GM12878 (cell line): ENCODE measurements around the gene RRAGD. TPM values are rescaled to one million over a fixed set of nuclear protein-coding genes. Genes with fewer than 3 reads are reported as not detected.

ENCODE experiments used
- ATAC-seq: fragments of 200-7000 bp; cut with Tn5 transposase; 3 replicates; pipeline ENCODE4 v1.9.1; 2020; ENCODE audit warnings: mild to moderate bottlenecking, moderate library complexity
- BruUV-seq: library from RNA; stranded (reverse); fragments of 400-500 nt; replicated peaks from 2 replicates; lab custom pipeline; 2021; lab: Mats Ljungman, UMichigan
- CTCF ChIA-PET: fragments of 300-600 bp; sonication (Branson Sonifier 250); formaldehyde crosslinking; extraction: SDS; loops from one replicate; lab custom pipeline; 2021; ENCODE audit warnings: inconsistent platforms; lab: Yijun Ruan, JAX
- POLR2A ChIA-PET: fragments of 350-600 bp; formaldehyde crosslinking; extraction: SDS; loops from one replicate; lab custom pipeline; 2021; ENCODE audit warnings: inconsistent platforms; lab: Charles Lee
- RAD21 ChIA-PET: fragments of 300-600 bp; sonication (Branson Sonifier 250); formaldehyde crosslinking; loops from one replicate; lab custom pipeline; 2023; ENCODE audit warnings: antibody characterized with exemption; ENCODE audit not compliant: unreplicated experiment; lab: Charles Lee
- SMC1A ChIA-PET: fragments of 300-600 bp; sonication (Branson Sonifier 250); formaldehyde crosslinking; loops from one replicate; lab custom pipeline; 2023; ENCODE audit not compliant: unreplicated experiment, uncharacterized antibody; lab: Charles Lee
- DNase-seq: peaks from one replicate; pipeline ENCODE4 v3.0.0-alpha.2; 2011; ENCODE audit warnings: low read depth, low spot score
- FAIRE-seq: peaks from 3 replicates; lab custom pipeline; 2011; peaks lifted over from hg19 to GRCh38; lab: Jason Lieb, UNC
- H2AFZ ChIP-seq: 2 replicates; pipeline ENCODE4 v1.6.0; 2011; ENCODE audit warnings: low read depth, low read length, control low read depth; ENCODE audit not compliant: control insufficient read depth
- H3K27ac ChIP-seq: 2 replicates; pipeline ENCODE4 v1.5.1; 2011; ENCODE audit warnings: control low read depth; ENCODE audit not compliant: control insufficient read depth, insufficient read depth
- H3K27me3 ChIP-seq, 2 experiments: replicated peaks in 1 of 2; 2 replicates each; pipeline versions ENCODE4 v1.6.0 to v1.6.1; 2011; ENCODE audit warnings: low read length in 1 of 2; ENCODE audit not compliant: control insufficient read depth in 2 of 2, insufficient read depth in 2 of 2
- H3K36me3 ChIP-seq, 2 experiments: 2 replicates each; pipeline ENCODE4 v1.5.1; 2011; ENCODE audit warnings: low read length in 1 of 2; ENCODE audit not compliant: control insufficient read depth in 2 of 2, insufficient read depth in 2 of 2
- H3K4me1 ChIP-seq: 2 replicates; pipeline ENCODE4 v1.6.1; 2011; ENCODE audit warnings: mild to moderate bottlenecking, low read length, moderate library complexity, mixed read lengths; ENCODE audit not compliant: control insufficient read depth, insufficient read depth
- H3K4me2 ChIP-seq: 2 replicates; pipeline ENCODE4 v1.6.0; 2011; ENCODE audit warnings: control low read depth; ENCODE audit not compliant: control insufficient read depth, insufficient read depth
- H3K4me3 ChIP-seq: fragments of 200-600 bp; sonication (generic); 2 replicates; pipeline ENCODE4 v1.5.1; 2016
- H3K79me2 ChIP-seq: 2 replicates; pipeline ENCODE4 v1.6.0; 2011; ENCODE audit warnings: low read length; ENCODE audit not compliant: control insufficient read depth, insufficient read depth
- H3K9ac ChIP-seq: 2 replicates; pipeline ENCODE4 v1.8.0; 2011; ENCODE audit warnings: low read length, control low read depth, mixed read lengths; ENCODE audit not compliant: control insufficient read depth, insufficient read depth
- H3K9me3 ChIP-seq: replicated peaks from 3 replicates; pipeline ENCODE4 v1.5.1; 2011; ENCODE audit warnings: mild to moderate bottlenecking, low read length; ENCODE audit not compliant: control insufficient read depth, insufficient read depth
- H4K20me1 ChIP-seq: 2 replicates; pipeline ENCODE4 v1.6.0; 2011; ENCODE audit not compliant: control insufficient read depth, insufficient read depth
- BACH1 ChIP-seq: fragments of 450-650 bp; IDR thresholded peaks from 2 replicates; pipeline ENCODE4 v1.6.1; 2017; ENCODE audit warnings: mild to moderate bottlenecking, borderline replicate concordance
- CHD4 ChIP-seq: fragments of 200-600 bp; sonication (generic); IDR thresholded peaks from 2 replicates; pipeline ENCODE4 v1.6.1; 2016; ENCODE audit warnings: mild to moderate bottlenecking
- MYB ChIP-seq: fragments of 150-350 bp; IDR thresholded peaks from 2 replicates; pipeline ENCODE4 v1.6.1; 2014; ENCODE audit warnings: mild to moderate bottlenecking, low read depth, low read length, borderline replicate concordance
- SMARCA5 ChIP-seq: fragments of 450-650 bp; IDR thresholded peaks from 2 replicates; pipeline ENCODE4 v1.6.1; 2017; ENCODE audit warnings: mild to moderate bottlenecking
- SMC3 ChIP-seq: IDR thresholded peaks from 2 replicates; pipeline ENCODE4 v1.6.1; 2011; ENCODE audit warnings: low read length, improper control_type of control experiment, borderline replicate concordance
- SUZ12 ChIP-seq: fragments of 200-600 bp; sonication (generic); IDR thresholded peaks from one replicate; pipeline ENCODE4 v1.6.1; 2018; ENCODE audit warnings: antibody characterized with exemption, mild to moderate bottlenecking; ENCODE audit not compliant: unreplicated experiment
- WRNIP1 ChIP-seq: IDR thresholded peaks from 2 replicates; pipeline ENCODE4 v1.6.1; 2011; ENCODE audit warnings: low read depth, low read length, improper control_type of control experiment, borderline replicate concordance
- WGBS: methylation state at CpG from one replicate; pipeline ENCODE4 v1.1.6; 2016; ENCODE audit warnings: low lambda C conversion rate; ENCODE audit not compliant: insufficient replicate concordance, insufficient coverage; ENCODE audit errors: missing lambda C conversion rate; 5-methylcytosine and 5-hydroxymethylcytosine counted together
- in situ Hi-C: fragments of 300-500 bp; cut with MboI; formaldehyde crosslinking; loops from 9 replicates; pipeline ENCODE4 v1.14.3; 2018; ENCODE audit warnings: mixed read lengths
- intact Hi-C: fragments of 100-400 bp; cut with micrococcal nuclease; formaldehyde crosslinking; loops from one replicate; pipeline ENCODE4 v1.14.2; 2022; ENCODE audit not compliant: unreplicated experiment
- polyA plus RNA-seq, 11 experiments: library from polyadenylated mRNA; depleted of rRNA in 4 of 11; unstranded in 6 of 11; stranded (reverse) in 5 of 11; fragments of >200 nt; fragmentation: Nextera tagmentation in 4 of 11; fragmentation: Illumina TruSeq in 1 of 11; extraction: Ambion mirVana in 4 of 11; extraction: Trizol in 1 of 11; gene quantifications; 1 replicate in 1 of 11; 2 replicates in 10 of 11; pipeline versions ENCODE4 v1.2.1 to v1.2.3, GENCODE V29; 2011 to 2016; ENCODE audit warnings: inconsistent platforms in 2 of 11, missing spikeins in 2 of 11, low read depth in 1 of 11
- total RNA-seq, 4 experiments: library from RNA; depleted of rRNA in 3 of 4; stranded (reverse); fragments of >200 nt in 3 of 4; fragmentation: Illumina TruSeq in 1 of 4; extraction: Trizol in 1 of 4; gene quantifications; 2 replicates each; pipeline versions ENCODE4 v1.2.1 to v1.2.3, GENCODE V29; 2013 to 2021

The RRAGD gene
- total and polyA plus RNA-seq, 10 of the 15 experiments (the other 5 are each of a cell fraction or from before 2014, with no cell fraction given): 4.6 to 17.4 (median 8.5) TPM

GRCh38 chr6:89348372-89348771 is 63.7 kb downstream of the RRAGD start:
- peak overlapping the region; percentile 97 for H3K27ac ChIP-seq
- no peak for TF ChIP-seq CHD4
- TF ChIP-seq, all 136 proteins: peak for 0
- H3K9me3 ChIP-seq: no peaks in the 10 kb centered on the region; the same call in 2 of the 3 replicates
- H3K27me3 ChIP-seq: no peaks in the 10 kb centered on the region
- RAD21 ChIA-PET: interaction anchor here (0.7 to 12.7 kb wide), 9 partner anchors 8 to 203 kb away, joined by 3 to 187 read pairs (median 3); partner anchors contain the start of gene PM20D2
- 63% methylated on average over 1 of the region's 1 CpG for WGBS
- H3K36me3 ChIP-seq: peaks cover 0 to 5% of the 10 kb centered on the region in 2 experiments; a peak in 1 of 4 replicates
- in situ Hi-C loops: no loop called here
- peaks cover 99% of the 10 kb centered on the region for H3K79me2 ChIP-seq
- no peak for ATAC-seq
- peak overlapping the region; percentile 15 for H3K9ac ChIP-seq
- peak overlapping the region; percentile 98 for H3K4me3 ChIP-seq
- peaks cover 43% of the 10 kb centered on the region for H3K4me1 ChIP-seq
- CTCF ChIA-PET: interaction anchor here (1.1 to 17.0 kb wide), 8 partner anchors 9 to 225 kb away, joined by 3 to 260 read pairs (median 22); no protein-coding TSS in a partner anchor
- SMC1A ChIA-PET: interaction anchor here (0.9 to 12.6 kb wide), 18 partner anchors 9 to 267 kb away, joined by 3 to 252 read pairs (median 5); partner anchors contain the start of genes PM20D2 and PNRC1
- H4K20me1 ChIP-seq: no peaks in the 10 kb centered on the region; the same call in none of the 2 replicates
- DNase-seq: no peak
- intact Hi-C loops: no loop called here
- no peak overlapping the region for H2AFZ ChIP-seq
- no peak for FAIRE-seq
- no TSS peak for BruUV-seq
- H3K4me2 ChIP-seq: peak overlapping the region; percentile 95
- POLR2A ChIA-PET: interaction anchor here (0.5 to 5.9 kb wide), 8 partner anchors 8 to 607 kb away, joined by 3 to 51 read pairs (median 15); partner anchors contain the start of genes PM20D2 and PNRC1

GRCh38 chr6:89347825-89348224 is 64.2 kb downstream of the RRAGD start:
- no TSS peak for BruUV-seq
- FAIRE-seq: no peak

More at GRCh38 chr6:89347825-89348224, 64.2 kb downstream of the RRAGD start:
- no peaks in the 10 kb centered on the region; the same call in 2 of the 3 replicates for H3K9me3 ChIP-seq
- DNase-seq: no peak
- ATAC-seq: no peak
- in situ Hi-C loops: no loop called here
- ChIA-PET POLR2A (interaction anchor here (0.9 to 5.9 kb wide), 9 partner anchors 9 to 271 kb away, joined by 3 to 51 read pairs (median 9); partner anchors contain the start of genes PM20D2 and PNRC1), CTCF (interaction anchor here (0.9 to 17.0 kb wide), 9 partner anchors 9 to 225 kb away, joined by 3 to 260 read pairs (median 22); no protein-coding TSS in a partner anchor), SMC1A (interaction anchor here (0.8 to 12.6 kb wide), 22 partner anchors 9 to 268 kb away, joined by 3 to 252 read pairs (median 4); partner anchors contain the start of genes PM20D2 and PNRC1), RAD21 (interaction anchor here (0.9 to 12.7 kb wide), 9 partner anchors 9 to 202 kb away, joined by 3 to 187 read pairs (median 8); partner anchors contain the start of gene PM20D2)
- H3K27me3 ChIP-seq: no peaks in the 10 kb centered on the region
- H3K4me2 ChIP-seq: peak overlapping the region; percentile 95
- peaks cover 0 to 5% of the 10 kb centered on the region in 2 experiments; a peak in 1 of 4 replicates for H3K36me3 ChIP-seq
- TF ChIP-seq WRNIP1 (0 out of 2 replicates have a peak, but pooled peaks have one; percentile 91), SMARCA5 (no peak), MYB (no peak), BACH1 (peak; percentile 39; the same call in 1 of the 2 replicates), SUZ12 (no peak), SMC3 (no peak)
- intact Hi-C loops: no loop called here
- H3K4me1 ChIP-seq: peaks cover 43% of the 10 kb centered on the region
- peak overlapping the region; percentile 65 for H3K27ac ChIP-seq
- peaks cover 95% of the 10 kb centered on the region for H3K79me2 ChIP-seq
- no peaks in the 10 kb centered on the region; the same call in none of the 2 replicates for H4K20me1 ChIP-seq
- H3K9ac ChIP-seq: peak overlapping the region; percentile 15
- 52% methylated on average over 2 of the region's 2 CpGs for WGBS
- H3K4me3 ChIP-seq: peak overlapping the region; percentile 98
- H2AFZ ChIP-seq: no peak overlapping the region
